Medulla oblongata (tissue), 1 donor: ENCODE results near the gene PCBP3.
A peak's percentile ranks its signal among the peaks of the same experiment; 100 is the strongest.
"Not testable (repeated sequence)": the region's sequence is repeated elsewhere in the genome, so short reads cannot be mapped to it uniquely, and the experiment has no call there.

Source experiments
- DNase-seq: peaks from one replicate; pipeline ENCODE4 v3.0.0-alpha.2; 2015; ENCODE audit errors: extremely low spot score

The PCBP3 gene

DNA sequence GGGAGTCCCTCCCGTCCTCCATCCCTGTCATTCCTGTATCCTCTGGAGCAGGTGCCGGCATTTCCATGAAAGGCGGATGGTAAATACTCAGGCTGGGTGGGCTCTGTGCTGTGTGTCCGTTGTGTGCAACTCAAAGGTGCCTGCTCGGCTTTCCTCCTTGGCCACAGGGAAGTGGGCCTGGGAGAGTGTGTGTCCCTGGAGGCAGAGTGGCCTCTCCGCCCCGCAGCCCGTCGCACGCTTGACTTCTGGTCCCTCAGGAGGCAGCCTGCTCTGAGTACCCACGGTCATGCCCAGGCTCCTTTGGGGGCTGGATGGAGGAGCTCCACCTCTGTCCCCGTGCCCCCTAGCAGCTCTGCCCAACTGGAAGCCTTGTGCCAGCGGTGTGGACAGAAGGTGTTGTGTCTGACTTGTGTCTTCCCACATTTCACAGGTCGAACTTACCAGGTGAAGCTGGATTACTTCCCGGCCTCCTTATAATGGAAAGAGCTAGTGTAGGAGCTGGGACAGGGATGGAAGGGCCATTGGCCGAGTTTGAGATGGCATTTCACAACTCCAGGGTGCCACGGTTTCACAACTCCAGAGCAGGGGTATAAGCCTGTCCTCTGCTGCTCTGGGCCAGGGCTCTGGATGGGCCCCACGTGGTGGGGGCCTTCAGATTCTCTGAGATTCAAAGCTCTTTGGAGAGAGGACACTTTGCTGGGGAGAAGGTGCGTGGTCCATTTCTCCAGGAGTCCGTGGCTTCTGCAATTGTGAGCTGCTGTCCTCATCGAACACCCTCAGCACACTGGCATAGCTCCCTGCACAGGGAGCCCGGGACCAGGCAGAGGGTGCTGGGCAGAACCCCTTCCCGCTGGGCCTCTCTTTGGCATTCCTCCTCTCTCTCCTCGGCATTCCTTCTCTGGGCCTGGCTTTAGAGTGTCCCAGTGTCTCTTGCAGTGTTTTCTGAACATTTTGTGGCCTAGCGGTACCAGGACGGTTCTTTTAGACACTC, 185.3 kb downstream of the PCBP3 start:
- no peak for DNase-seq

- no peak for DNase-seq
Observed at GRCh38 chr21:45829668-45830067, 186.1 kb downstream of the PCBP3 start.

DNA sequence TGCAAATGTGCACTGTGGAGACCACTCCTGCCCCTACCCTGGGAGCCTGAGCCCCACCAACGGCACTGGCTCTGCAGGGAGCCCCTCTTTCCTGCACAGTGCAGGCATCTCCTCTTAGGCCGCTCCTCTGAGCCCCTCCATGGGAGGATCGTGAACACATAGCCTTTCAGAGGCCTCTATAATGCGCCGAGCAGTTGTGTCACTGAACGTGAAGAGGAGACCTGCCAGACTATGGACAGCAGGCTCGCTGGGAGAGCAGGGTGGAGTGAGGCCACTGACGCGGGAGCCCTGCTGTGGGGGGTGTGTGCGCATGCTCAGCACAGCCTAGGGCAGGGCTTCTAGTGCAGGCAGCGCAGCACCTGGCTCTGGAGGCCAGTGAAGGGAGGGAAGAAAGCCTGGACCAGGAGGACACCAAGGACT, 186.7 kb downstream of the PCBP3 start:
- DNase-seq = no peak

DNA sequence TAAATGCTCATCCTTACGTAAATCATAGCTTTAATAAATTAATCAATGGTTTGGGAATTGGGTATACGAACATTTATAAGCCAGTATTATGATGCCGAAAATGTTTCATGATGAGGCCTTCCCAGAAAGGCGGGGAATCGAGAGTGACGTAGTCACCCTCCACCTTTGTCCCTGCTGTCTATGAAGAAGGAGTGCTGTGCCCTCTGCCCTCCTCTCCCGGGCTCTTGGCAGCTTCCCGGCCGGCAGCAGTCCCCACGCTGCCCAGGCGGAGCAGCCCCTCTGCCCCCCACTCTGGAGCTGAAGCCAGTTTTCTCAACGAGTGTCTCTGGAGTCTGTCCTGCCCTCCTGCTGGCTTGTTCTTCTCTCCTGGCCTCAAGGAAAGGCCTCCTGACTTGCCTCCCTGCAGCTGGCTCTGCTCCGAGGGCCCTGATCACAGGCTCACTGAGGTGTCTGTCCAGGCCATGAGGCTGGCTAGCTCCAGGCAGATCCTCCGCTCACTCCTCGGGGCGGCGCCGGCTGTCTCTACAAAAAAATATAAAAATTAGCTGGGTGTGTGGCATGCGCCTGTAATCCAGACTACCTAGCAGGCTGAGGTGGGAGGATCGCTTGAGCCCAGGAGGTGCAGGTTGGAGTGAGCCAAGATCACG, 187.3 kb downstream of the PCBP3 start:
- peak; percentile 66 for DNase-seq

DNA sequence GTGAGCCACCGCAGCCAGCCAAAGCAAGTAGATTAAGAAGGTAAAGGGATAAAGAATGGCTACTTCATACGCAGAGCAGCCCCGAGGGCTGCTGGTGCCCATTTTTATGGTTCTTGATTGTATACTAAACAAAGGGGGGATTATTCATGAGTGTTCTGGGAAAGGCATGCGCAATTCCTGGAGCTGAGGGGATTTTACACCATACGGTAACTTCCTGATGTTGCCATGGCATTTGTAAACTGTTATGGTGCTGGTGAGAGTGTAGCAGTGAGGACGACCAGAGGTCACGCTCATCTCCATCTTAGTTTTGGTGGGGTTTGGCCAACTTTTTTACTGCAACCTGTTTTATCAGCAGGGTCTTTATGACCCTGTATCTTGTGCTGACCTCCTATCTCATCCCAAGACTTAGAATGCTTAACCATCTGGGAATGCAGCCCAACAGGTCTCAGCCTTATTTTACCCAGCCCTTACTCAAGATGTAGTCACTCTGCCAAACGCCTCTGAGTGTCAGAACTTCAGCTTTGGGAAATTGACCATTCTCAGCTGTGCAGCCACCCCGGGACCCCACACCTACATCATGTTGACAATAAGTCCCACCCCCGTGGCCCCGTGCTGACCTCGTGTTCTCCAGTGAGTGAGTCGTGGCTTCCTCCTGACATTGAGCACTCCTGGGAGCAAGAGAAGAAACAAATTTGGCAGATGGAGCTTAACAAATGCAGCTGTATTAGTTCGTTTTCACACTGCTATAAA, 188.6 kb downstream of the PCBP3 start:
- DNase-seq = no peak

- DNase-seq = not testable (repeated sequence)
Observed at GRCh38 chr21:45832741-45833235, 189.3 kb downstream of the PCBP3 start.

DNA sequence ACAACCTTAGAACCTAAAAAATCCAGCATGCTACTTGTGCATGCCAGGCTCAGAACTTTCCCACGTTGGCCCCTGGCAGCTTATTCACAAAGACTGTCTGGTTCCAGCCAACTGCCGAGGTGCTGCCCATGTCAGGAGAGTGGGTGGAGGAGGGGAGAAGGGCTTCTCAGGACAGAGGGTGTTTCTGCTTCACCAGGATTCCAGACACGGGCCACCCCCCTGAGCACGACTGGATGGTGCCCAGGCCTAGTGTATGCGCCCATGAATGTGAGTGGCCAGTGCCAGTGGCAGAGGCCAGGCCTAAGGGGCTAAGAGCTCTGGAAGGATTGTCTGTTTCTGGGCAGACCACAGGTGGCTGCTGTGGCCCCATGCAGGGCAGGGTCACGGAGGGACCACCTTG, 189.9 kb downstream of the PCBP3 start:
- DNase-seq = peak; percentile 70

DNA sequence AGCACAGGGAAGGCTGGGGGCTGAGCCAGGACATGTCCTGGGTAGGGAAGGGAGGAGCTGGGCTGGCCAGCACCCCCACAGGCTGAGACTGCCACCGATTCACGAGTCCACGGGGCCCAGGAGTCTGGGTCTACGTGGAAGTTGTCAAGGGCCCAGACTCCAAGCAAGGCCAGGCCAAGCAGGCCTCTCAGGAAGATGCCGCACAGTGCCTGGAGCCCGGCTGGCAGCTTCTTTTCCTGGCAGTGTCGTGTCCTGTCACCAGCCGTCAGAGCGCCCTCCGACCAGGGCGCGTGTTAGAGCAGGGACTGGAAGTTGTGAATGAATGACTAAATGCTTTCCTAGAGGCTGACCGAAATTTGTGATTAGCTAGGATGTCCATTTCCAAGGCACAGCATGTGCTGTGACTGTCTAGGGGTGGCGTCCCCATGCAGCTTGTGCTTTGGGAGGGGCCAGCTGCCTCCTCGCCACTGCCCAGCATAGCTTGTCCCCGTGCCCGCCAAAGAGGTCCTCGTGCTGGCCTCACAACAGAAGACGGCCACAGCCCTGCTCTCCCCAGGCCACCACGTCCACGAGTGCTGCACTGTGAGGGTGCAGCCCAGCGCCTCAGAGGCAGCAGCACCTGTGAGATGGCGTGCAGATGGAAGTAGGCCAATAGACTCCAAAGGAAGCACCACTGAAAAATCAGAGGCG, 190.6 kb downstream of the PCBP3 start:
- DNase-seq = no peak

- DNase-seq = no peak
Observed at GRCh38 chr21:45834821-45835293, 191.3 kb downstream of the PCBP3 start.

GRCh38 chr21:45835301-45836267, 192.1 kb downstream of the PCBP3 start:
- DNase-seq = no peak

DNA sequence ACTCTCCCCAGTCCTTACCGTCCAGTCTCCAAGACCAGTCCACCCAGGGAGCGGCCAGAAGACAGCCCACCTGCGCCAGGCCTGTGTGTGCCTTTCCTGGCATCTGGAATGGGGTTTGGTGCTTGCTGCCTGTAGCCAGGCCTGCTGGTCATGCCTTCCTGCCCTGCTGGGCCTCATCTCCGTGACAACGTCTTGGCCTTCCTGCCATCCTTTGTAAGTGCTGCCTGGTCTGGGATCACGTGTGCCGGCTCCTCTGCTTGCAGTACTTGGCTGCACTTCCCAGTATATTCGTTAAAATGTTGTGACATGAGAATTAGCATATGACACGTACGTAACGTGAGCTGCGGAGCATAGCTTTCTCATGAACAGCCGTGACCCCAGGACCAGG, 192.7 kb downstream of the PCBP3 start:
- DNase-seq = peak; percentile 58

GRCh38 chr21:45836694-45837670, 193.5 kb downstream of the PCBP3 start:
- no peak for DNase-seq

DNA sequence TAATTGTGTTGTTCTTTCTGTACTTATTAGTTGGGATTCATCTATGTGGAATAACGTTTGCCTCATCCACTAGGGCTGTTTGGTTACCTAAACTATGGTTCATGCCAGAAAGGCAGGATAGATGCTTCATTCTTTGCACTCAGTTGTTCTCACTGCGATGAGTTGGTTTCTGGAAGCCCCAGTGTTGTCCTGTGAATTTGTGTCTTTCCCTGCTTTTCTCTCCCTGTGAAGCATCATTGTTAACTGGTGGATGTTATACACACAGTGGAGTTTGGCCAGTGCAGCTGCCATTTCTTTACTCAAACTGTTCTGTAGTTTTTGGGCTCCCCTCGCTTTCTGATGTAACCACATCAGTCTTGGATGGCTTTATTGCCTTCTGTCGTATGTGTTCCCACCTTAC, 194.4 kb downstream of the PCBP3 start:
- peak; percentile 70 for DNase-seq

DNA sequence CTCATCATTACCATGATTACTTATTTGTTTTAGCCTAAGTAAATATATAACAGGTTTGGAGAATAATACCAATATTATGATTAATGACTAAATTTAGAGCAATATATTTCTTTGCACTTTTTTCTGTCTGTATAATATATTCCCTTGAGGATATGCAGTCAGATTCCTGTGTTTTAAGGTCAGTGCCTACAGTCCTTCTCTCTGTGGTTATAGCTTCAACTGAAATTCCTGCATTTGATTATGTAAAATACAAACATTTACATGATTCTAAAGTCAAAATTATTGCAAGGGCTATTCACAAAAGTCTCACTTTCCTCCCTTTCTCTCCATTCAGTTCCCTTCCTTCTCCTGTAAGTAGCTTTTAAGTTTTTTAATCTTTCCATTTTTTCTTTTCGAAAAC, 195.1 kb downstream of the PCBP3 start:
- DNase-seq = no peak

DNA sequence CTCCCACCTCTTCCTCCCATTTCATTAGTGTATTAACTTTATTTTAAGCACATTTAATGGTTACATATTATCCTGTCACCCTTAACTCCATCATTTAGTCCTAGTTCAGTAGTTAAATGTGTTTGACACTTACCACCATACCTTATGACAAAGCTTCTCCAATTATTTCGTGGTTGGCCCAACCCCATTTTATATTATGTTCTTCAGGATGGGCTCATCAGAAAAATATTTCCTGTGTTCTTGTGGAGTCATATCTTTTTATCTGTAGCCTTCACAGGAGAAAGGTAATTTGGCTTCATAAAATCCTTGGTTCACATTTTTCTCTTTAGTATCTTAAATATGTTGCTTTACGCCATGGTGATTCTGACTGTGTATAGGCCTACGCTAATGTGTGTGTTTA, 195.7 kb downstream of the PCBP3 start:
- no peak for DNase-seq

DNA sequence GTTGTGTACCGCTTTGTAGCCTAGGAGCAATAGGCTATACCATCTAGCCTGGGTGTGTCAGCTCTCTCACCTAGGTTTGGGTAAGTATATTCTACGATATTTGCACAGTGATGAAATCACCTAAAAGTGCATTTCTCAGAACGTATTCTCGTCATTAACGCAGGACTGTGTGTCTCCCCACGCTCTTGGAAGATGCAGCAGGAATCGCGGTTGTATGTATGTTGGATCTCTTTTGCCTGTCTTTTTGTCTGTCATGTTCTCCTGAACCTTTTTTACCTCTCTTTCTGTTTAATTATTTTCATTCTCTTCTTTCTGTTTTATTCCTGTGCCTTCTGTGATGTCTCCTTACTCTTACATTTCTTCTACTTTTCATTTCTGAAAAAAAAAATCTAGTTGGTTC, 197.5 kb downstream of the PCBP3 start:
- no peak for DNase-seq

DNA sequence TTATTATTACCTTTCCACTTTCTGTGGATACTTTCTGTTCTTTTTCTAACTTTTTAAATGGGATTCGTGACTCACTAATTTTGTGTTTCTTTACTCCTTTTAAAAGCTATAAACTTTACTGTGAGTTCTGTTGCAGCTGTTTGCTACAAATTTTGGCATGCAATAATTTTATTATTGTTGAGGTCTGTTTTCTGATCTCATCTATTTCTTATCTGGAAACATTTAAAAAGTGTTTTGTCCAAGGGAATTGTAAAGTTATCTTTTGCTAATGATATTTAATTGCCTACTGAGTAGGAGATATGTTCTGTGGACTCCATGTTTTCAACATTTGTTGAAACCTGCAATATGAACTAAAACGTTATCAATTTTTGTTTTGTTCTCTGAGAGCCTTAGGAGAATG, 199.9 kb downstream of the PCBP3 start:
- DNase-seq = no peak

DNA sequence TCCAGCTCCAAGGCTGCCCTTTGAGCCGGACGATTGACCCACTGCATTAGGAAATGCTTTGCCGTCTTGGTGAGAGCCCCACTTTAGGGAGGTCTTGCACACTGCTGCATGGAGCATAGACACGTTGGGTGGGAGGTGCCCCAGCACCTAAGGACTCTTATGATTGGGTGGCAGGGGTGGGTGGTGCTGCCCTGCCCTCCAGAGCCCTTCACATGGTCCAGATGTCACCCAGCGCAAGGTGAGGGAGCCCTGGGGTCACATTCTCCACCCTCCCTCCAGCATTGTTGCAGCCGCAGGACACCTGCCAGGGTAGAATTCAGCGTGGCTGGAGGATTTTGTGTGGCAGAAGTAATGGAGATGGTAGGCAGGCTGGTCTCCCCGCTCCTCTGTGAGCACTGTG, 200.7 kb downstream of the PCBP3 start:
- DNase-seq = no peak
